GM18951 (cell line): Measurements from ENCODE around the gene HAPLN3.

Experiments
- POLR2A ChIP-seq: IDR thresholded peaks from 4 replicates; pipeline ENCODE4 v1.6.1; 2011; ENCODE audit warnings: mild to moderate bottlenecking; ENCODE audit not compliant: insufficient read length, insufficient read depth; ENCODE audit errors: extremely low read depth
- in situ Hi-C: fragments of 300-500 bp; cut with MboI; formaldehyde crosslinking; loops from one replicate; pipeline ENCODE4 v1.12.0; 2022; ENCODE audit warnings: low sequenced_read_pairs, mixed read lengths, inconsistent platforms; ENCODE audit not compliant: unreplicated experiment

HAPLN3 gene

DNA sequence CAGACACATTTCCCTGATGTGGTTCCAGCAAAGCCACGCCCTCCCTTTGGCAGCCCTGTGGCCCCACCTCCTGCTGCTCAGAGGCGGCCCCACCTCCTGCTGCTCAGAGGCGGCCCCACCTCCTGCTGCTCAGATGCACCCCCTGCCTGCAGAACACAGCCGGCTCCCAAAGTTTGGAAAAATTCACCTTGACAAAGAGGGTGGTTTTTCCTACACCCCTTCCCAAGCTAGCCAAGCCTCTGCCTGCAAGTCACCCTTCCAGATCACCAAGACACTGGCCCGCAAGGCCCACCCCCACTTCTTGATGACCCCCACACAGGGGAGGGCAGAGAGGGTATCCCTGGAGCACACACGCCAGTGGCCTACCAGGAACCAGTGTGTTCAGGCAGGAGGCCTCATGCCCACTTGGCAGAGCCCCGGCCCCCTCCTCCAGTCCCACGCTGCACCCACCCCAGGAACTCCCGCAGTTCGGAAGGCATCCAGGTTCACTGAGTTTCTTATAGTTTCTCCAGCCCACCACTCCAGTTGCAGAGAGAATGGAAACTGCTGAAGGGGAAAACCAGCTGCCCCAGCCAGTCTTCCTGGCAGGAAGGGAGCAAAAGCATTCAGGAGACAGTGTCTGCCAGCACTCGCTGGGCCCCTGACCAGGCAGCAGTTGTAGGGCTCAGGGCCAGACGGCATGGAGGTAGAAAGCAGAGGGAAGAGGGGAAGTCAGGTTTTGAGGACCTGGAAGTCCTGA lies 2.3 kb upstream of the HAPLN3 start:
- in situ Hi-C loops, result no loop called here
- no peak for TF ChIP-seq POLR2A

DNA sequence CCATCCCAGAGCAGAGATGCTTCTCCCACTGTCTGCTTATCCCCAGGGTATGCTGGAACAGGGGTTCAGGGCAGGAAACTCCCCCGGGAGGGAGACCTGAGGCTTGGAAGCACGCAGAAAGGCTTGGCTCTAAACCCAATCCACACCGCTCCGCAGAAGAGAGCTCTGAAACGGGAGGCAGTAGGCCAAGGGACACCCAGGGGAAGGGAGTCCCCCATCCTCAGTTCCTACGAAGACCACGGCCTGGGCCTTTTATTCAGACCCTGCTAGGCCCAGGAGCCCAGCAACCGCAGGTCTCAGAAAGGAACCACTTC lies 1.8 kb upstream of the HAPLN3 start:
- no peak for TF ChIP-seq POLR2A
- in situ Hi-C loops, result no loop called here

DNA sequence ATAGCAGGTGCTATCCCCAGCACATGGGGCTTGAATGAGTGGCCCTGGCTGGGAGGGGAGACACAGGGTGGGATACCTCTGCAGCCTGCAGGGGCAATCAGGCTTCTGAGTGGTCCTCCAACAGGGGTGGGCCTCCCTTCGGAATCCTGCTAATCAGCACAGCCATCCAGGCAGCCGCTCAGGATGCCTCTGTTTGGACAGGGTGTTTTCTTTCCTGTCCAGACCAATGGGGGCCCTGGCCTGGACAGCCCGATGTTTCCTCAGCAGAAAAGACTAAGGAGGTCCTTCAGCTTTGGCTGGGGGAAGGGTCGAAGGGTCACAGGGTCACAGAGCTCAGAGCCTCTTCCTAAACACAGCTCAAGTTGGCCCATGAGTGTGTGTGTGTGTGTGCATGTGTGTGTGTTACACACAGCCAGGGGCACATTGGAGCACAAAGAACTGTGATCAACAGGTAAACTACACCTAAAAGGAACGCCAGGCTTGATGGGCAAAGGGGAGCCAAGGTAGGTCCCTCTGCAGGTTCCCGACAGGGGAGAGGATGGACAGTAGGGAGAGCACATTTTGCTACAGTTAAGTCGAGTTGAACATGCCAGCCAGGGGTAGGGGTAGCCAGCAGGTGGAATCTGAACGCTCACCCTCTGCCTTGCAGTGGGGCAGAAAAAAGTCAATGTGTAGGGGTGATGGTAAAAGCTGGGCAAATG lies 1.1 kb upstream of the HAPLN3 start:
- in situ Hi-C loops, result no loop called here

GRCh38 chr15:88894348-88894818 lies 961 bp downstream of the HAPLN3 start:
- in situ Hi-C loops, result no loop called here

More for the DNA sequence above, 1.1 kb upstream of the HAPLN3 start:
- no peak for TF ChIP-seq POLR2A

GRCh38 chr15:88891540-88892254 lies 3.6 kb downstream of the HAPLN3 start:
- in situ Hi-C loops, result no loop called here
- TF ChIP-seq POLR2A, result no peak

More at GRCh38 chr15:88894348-88894818, 961 bp downstream of the HAPLN3 start:
- no peak for TF ChIP-seq POLR2A

- no peak for TF ChIP-seq POLR2A
- in situ Hi-C loops, result no loop called here
Measured at GRCh38 chr15:88890495-88890894, 4.8 kb downstream of the HAPLN3 start.

- TF ChIP-seq POLR2A, result no peak
- in situ Hi-C loops, result no loop called here
Measured at GRCh38 chr15:88888719-88889118, 6.6 kb downstream of the HAPLN3 start.

GRCh38 chr15:88887068-88887580 lies 8.2 kb downstream of the HAPLN3 start:
- TF ChIP-seq POLR2A, result no peak
- in situ Hi-C loops, result no loop called here

GRCh38 chr15:88882785-88883184 lies 12.6 kb downstream of the HAPLN3 start:
- in situ Hi-C loops, result no loop called here
- no peak for TF ChIP-seq POLR2A

GRCh38 chr15:88881775-88882174 lies 13.6 kb downstream of the HAPLN3 start:
- no peak for TF ChIP-seq POLR2A
- in situ Hi-C loops, result no loop called here

GRCh38 chr15:88880944-88881740 lies 14.2 kb downstream of the HAPLN3 start:
- in situ Hi-C loops, result no loop called here
- TF ChIP-seq POLR2A, result no peak

GRCh38 chr15:88878720-88879184 lies 16.6 kb downstream of the HAPLN3 start:
- in situ Hi-C loops, result no loop called here
- no peak for TF ChIP-seq POLR2A

DNA sequence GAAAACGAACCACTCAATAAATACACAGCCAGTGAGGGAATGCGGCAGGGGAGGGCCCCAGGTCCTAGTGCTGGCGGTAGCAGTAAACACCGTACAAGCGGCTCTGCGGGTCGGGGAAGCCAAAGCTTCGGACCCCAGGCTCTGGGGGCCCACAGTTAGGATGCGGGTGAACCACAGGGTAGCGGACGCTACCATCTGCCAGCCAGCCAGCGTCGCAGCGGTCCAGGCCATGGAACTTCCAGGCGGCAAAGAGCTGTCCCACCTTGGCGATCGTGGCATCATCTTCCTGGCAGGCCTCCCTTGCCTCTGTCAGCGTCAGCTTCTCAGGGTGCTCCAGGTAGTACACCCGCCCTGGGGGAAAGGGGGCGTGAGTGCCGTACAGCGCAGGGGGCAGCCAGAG lies 17.4 kb downstream of the HAPLN3 start:
- in situ Hi-C loops, result no loop called here

GRCh38 chr15:88877415-88877814 lies 17.9 kb downstream of the HAPLN3 start:
- in situ Hi-C loops, result no loop called here
- TF ChIP-seq POLR2A, result no peak

More for the DNA sequence above, 17.4 kb downstream of the HAPLN3 start:
- TF ChIP-seq POLR2A, result no peak
